ENCODE data around the gene TCF7. TPM values are rescaled to one million over a fixed set of nuclear protein-coding genes. Genes with fewer than 3 reads are reported as not detected.

Gene TCF7
- total RNA-seq, 2 donors from 2014 or later: 4.3 to 9.4 TPM

DNA sequence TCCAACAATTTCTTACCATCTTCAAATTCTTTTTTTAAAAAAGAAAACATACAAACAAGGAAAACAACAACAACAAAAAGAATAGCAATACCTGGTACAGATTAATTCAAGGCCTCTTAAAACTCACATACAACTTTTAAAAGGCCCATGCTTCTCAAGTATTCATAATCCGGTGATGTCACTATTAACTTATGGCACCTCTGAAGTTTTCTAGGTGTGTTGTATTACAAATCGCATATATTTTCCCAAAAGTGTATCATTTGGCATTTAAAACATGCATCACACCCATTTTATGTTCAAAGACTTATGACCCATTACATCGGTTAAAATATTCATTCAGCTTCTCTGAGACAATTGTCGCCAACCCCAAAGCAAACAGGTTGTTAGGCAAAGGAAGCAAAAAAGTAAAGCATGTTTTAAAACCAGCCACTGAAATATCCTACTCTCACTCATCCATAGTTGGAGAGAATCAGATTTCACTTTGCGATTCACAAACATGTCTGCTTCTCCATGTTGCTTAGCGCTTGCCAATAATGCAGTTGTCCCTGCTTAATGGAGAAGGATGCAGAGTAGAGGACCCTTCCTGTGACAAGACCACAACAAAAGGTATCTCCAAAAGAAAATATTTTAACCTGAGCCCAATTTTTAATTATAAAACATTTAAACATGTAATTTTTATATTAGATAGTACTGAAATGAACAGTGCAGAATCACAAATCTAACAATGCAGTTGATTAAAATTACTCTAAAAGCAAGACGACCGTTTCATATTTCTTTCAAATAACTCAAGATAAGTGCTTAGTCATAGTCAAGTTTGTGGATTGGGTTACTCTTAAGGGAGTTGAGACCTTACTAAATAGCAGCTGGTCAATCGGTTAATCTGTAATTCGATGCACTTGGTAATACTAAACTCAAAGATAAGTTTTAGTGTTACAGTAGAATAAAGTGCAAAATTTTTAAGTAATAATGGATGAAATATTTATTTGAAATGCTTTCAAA, 60.7 kb downstream of the TCF7 start:
- H3K4me3 ChIP-seq: peak overlapping the region; percentile 93
- intact Hi-C loops (cut with DNase I): no loop called here
- H3K4me1 ChIP-seq: peaks cover 3% of the 10 kb centered on the region
- no peaks in the 10 kb centered on the region for H3K9me3 ChIP-seq
- H3K9ac ChIP-seq (ENCODE audit: low read depth in 2 of 2, low read length in 2 of 2): peak overlapping the region; percentile 97 to 100
- peak overlapping the region; percentile 98 for H3K27ac ChIP-seq
- H3K27me3 ChIP-seq: no peaks in the 10 kb centered on the region
- no peak for DNase-seq
- TF ChIP-seq, protein P1, sequence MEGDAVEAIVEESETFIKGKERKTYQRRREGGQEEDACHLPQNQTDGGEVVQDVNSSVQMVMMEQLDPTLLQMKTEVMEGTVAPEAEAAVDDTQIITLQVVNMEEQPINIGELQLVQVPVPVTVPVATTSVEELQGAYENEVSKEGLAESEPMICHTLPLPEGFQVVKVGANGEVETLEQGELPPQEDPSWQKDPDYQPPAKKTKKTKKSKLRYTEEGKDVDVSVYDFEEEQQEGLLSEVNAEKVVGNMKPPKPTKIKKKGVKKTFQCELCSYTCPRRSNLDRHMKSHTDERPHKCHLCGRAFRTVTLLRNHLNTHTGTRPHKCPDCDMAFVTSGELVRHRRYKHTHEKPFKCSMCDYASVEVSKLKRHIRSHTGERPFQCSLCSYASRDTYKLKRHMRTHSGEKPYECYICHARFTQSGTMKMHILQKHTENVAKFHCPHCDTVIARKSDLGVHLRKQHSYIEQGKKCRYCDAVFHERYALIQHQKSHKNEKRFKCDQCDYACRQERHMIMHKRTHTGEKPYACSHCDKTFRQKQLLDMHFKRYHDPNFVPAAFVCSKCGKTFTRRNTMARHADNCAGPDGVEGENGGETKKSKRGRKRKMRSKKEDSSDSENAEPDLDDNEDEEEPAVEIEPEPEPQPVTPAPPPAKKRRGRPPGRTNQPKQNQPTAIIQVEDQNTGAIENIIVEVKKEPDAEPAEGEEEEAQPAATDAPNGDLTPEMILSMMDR (IDR thresholded peaks at IDR 0.05): no peak
- no peaks in the 10 kb centered on the region for H3K36me3 ChIP-seq

- intact Hi-C loops (cut with DNase I): no loop called here
These were observed 61.5 kb downstream of the TCF7 start for GRCh38 chr5:134175921-134176510.

DNA sequence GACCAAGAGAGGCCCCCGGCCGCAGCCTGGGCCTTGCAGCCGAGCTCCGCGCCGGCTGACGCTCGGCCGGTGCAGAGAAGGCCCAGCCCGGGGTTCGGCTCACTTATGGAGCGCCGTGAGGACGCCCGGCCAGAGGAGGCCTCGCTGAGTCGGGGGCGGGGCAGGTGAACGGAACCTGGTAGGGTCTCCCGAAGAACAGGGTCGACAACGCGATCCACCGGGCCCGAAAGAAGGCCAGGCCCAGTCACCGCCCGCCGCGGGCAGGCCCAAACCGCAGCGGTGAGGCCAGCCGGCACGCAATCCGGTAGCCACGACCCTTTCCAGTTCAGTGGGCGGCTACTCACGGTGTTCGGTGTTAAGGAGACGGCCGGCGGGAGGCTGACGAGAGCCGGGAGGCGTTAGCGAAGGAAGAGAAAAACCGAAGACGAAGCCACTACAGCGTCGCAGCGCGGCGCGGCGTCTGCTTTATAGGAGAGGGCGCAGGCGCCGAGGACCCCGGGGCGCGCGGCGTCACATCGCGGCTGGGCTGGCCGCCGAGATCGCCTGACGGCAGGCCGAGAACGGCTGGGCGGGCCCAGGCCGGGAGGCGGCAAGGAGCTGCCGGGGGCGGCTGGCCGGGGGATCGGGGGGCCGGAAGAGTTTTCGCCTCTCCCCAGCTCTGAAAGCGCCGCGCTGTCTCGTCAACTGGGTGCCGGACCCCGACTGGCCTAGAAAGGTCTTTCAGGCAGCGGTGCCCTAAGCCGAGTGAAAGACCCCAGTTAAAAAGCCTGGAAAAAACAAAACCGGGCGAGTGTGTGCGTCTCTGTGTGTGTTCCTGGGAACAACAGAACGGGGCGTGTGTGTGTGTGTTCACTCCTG, 62.3 kb downstream of the TCF7 start, which contains the start of gene SKP1:
Gene SKP1 (minus strand): TSS at position 440 of the 858 bp plus-strand sequence. CDS start 2,928 bp downstream, outside the sequence.
- TF ChIP-seq, protein P1 (IDR thresholded peaks at IDR 0.05): no peak
- H3K4me1 ChIP-seq: peaks cover 3% of the 10 kb centered on the region
- H3K4me3 ChIP-seq: peak within 1 kb of the TSS; percentile 93
- intact Hi-C loops (cut with DNase I): no loop called here
- peak; percentile 87 for DNase-seq
- no peaks in the 10 kb centered on the region for H3K27me3 ChIP-seq
- no peaks in the 10 kb centered on the region for H3K9me3 ChIP-seq
- H3K27ac ChIP-seq: peak within 1 kb of the TSS; percentile 98
- no peaks in the 10 kb centered on the region for H3K36me3 ChIP-seq
- H3K9ac ChIP-seq (ENCODE audit: low read depth in 2 of 2, low read length in 2 of 2): peak within 1 kb of the TSS; percentile 97 to 100

More at GRCh38 chr5:134175921-134176510, 61.5 kb downstream of the TCF7 start:
- Histone ChIP-seq H3K4me1 (peaks cover 3% of the 10 kb centered on the region), H3K27me3 (no peaks in the 10 kb centered on the region), H3K4me3 (peak overlapping the region; percentile 93), H3K9ac (ENCODE audit: low read depth in 2 of 2, low read length in 2 of 2) (peak overlapping the region; percentile 97 to 100), H3K9me3 (no peaks in the 10 kb centered on the region), H3K36me3 (no peaks in the 10 kb centered on the region), H3K27ac (peak overlapping the region; percentile 98)
- TF ChIP-seq, protein P1 (IDR thresholded peaks at IDR 0.05): no peak
- peak; percentile 32 for DNase-seq

GRCh38 chr5:134177369-134178095, 63.1 kb downstream of the TCF7 start:
- Histone ChIP-seq H3K27ac (peak overlapping the region; percentile 98), H3K4me1 (peaks cover 3% of the 10 kb centered on the region), H3K9me3 (no peaks in the 10 kb centered on the region), H3K9ac (ENCODE audit: low read depth in 2 of 2, low read length in 2 of 2) (peak overlapping the region; percentile 97 to 100), H3K4me3 (peak overlapping the region; percentile 93), H3K36me3 (no peaks in the 10 kb centered on the region), H3K27me3 (no peaks in the 10 kb centered on the region)
- intact Hi-C loops (cut with DNase I): no loop called here
- TF ChIP-seq, protein P1 (IDR thresholded peaks at IDR 0.05): no peak
- peak; percentile 88 for DNase-seq
